Stimulated activated naive CD4-positive, alpha-beta T cell (primary cell): ENCODE measurements around the gene SLC37A3.

ENCODE experiments used
- DNase-seq, 6 experiments: peaks; one replicate each; lab custom pipeline; 2025; lab: John Stamatoyannopoulos, UW

Gene SLC37A3

GRCh38 chr7:140400381-140400780 is 2.1 kb upstream of the SLC37A3 start:
- no peak for DNase-seq

DNA sequence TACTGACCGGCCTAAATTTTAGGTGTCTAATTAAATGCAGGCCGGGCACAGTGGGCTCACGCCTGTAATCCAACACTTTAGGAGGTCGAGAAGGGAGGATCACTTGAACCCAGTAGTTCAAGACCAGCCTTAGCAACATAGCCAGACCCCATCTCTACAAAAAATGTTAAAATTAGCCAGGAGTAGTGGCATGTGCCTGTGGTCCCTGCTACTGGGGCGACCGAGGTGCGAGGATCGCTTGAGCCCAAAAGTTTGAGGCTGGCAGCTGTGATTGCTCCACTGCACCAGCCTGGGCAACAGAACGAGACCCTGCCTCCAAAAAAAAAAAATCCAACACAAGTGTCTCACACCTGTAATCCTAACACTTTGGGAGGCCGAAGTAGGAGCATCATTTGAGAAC is 491 bp upstream of the SLC37A3 start:
- DNase-seq = no peak

DNA sequence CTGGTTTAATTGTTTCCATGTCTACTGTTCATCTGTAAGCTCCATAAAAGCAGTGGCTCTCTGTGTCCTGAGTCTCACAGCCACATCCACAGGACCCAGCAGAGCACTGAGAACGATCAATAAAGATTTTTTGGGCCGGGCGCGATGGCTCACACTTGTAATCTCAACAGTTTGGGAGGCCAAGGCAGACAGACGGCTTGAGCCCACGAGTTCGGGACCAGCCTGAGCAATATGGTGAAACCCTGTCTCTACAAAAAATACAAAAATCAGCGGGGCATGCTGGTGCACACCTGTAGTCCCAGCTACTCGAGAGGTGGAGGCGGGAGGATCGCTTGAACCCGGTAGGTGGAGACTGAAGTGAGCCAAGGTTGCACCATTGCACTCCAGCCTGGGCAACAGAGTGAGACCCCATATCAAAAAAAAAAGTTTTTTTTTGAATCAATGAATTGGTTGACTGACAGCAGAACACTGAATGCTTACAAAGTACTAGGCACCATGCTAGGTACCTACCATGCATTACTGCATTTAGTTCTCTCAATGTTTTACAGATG is 4.5 kb downstream of the SLC37A3 start:
- no peak for DNase-seq

GRCh38 chr7:140391634-140392033 is 6.7 kb downstream of the SLC37A3 start:
- no peak for DNase-seq

DNA sequence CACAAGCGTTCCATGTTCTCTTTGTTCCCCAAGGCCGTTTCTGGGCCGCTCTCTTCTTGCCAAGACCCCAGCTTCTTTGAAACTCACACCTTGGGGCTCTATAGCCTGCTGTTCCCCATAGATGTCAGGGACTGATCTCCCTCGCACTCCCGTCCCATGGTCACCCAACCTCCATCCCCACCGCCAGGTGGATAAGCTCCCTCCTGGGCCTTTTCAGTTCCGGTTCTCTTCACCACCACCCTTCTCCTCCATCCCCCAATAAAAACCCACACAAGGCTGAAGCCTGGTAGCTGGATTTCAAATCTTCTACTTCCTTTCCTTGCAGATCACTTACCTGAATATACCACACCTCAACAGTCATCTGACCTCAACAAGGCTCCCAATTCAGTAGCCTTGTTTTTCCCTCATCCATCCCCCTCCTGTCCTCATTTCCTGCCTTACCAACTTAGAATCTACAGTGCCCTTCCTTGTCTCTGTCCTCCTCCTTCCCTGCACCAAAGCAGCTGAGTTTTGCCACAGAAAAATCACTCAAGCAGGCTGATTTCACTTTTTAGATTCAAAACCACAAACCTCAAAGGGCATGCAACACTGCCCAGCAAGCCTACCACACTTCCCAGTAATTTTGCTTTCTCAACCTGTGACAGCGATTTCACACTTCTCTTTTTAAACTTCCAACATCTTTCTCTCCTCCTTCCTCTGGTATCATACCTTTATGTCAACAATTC is 7.7 kb downstream of the SLC37A3 start:
- DNase-seq = no peak

- DNase-seq = no peak
Measured at GRCh38 chr7:140390034-140390433, 8.3 kb downstream of the SLC37A3 start.

- no peak for DNase-seq
Measured at GRCh38 chr7:140389445-140389844, 8.9 kb downstream of the SLC37A3 start.

DNA sequence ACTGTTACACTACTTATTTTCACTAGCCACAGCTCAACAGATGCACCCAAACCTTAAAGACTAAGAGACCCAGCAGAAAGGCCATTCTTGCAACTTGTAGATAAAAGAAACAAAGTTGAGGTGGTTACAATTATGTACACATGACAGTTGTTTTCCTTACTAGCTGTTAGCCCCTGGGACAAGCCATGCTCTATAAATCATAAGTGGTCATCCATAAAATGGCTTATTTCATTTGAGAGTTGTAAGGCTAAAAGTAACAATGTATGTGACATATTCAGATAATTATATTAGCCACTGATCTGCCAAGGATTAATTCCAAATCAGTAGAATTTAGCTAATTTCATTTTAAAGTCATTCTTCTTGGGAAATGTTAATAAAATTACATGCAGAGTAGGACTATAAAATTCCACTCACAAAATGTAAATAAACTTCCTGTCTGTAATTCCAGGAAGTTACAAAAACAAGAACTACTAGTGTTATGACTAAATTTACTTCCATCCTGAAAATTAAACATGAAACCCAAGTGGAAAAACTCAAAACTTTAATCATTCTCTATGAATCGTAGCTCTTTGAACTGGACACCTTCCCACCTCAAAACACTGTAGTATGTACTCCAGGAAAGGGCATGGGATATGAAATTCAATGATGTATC is 13.3 kb downstream of the SLC37A3 start:
- no peak for DNase-seq

GRCh38 chr7:140383954-140384713 is 14.2 kb downstream of the SLC37A3 start:
- DNase-seq = no peak

- peak in 4 of 6 experiments; percentile 9 to 64 (median 60) for DNase-seq
Measured at GRCh38 chr7:140375892-140376730, 22.2 kb downstream of the SLC37A3 start.

DNA sequence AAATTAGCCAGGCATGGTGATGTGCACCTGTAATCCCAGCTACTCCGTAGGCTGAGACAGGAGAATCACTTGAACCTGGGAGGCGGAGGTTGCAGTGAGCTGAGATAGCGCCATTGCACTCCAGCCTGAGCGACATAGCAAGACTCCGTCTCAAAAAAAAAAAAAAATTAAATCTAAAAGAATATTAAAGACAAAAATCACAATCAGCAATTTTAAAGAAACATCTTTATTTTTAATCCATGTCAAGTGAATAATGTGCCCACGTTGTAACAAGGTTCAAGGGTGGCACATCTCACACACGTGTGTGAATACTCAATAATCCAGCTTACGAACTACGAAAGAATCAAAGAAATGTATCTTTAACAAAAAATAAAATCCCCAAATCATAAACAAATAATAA is 23.0 kb downstream of the SLC37A3 start:
- DNase-seq = no peak

- no peak for DNase-seq
Measured at GRCh38 chr7:140369294-140369693, 29.0 kb downstream of the SLC37A3 start.

- DNase-seq = no peak
Measured at GRCh38 chr7:140367528-140367927, 30.8 kb downstream of the SLC37A3 start.

DNA sequence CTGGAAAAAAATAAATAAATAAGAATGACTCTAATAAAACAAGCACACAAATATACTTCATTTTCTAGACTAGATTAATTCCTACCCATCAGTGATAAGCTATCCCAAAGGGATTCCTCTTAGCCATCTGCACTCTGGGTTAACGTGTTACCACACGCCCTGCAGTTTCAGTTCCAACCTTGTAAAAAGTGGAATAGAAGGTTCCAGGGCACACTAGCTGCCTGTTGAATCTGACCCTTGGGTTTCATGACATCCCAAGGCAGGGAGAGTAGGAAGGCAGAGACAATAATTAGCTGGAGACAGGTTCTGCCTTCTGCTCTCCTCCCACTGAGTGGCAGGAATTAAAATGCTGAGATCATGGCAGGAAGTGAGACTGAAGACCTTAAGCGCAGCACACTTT is 33.5 kb downstream of the SLC37A3 start:
- no peak for DNase-seq

DNA sequence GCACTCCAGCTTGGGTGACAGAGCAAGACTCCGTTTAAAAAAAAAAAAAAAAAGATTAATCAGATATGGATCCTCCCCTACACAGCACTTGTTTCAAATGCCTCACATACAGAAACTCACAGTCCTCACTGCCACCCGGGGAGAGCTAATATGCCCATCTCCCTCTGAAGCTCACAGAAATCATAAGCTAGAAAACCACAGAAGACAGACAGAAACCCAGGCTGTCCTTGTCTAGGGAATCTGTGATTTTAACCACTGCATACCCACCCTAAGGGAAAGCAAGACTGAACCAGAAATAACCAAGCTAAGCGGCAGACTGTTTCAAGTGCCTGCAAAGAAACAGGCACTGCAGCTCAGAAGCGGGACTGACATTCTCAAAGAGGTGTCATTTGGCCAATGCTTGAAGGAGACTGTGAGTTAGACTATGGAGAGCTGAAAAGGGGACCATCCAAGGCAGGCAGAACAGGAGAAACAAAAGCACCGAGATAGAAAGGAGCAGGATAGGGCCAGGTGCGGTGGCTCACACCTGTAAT is 37.6 kb downstream of the SLC37A3 start:
- no peak for DNase-seq

- no peak for DNase-seq
Measured at GRCh38 chr7:140358412-140359051, 39.8 kb downstream of the SLC37A3 start.

DNA sequence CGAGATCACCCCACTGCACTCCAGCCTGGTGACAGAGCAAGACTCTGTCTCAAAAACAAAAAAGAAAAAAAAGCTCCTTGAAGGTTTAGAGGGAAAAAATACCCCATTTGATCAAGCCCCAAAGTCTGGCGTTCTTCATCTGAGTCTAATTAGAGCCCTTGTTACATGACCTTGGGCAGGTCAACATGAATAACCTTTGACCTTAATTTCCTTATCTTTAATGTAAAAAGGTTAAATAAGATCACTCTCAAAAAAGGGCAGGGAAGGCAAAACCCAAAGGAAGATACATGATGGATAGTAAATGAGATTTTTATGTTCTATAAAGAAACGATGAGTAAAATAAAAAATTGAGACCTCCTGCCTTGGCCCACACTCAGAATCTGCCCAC is 40.3 kb downstream of the SLC37A3 start:
- no peak for DNase-seq

DNA sequence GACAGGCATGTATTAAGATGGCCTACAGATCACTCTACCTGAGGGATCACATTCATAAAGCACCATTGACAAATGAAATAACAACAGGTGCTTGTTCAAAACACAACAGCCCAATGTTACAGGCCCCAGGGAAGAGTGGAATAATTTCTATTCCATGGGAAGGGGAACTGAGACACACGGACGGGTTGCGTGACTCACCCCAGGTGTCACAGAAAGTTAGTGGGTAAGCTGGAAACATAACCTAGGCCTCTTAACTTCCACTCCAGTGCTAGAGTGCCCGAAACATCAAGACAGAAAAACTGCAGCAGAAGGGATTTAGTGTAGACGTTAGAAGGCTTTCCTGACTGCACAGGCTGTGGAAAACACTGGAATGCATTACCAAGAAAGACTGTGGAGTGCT is 48.3 kb downstream of the SLC37A3 start:
- DNase-seq = no peak

- no peak for DNase-seq
Measured at GRCh38 chr7:140349144-140349771, 49.1 kb downstream of the SLC37A3 start.

- no peak for DNase-seq
Measured at GRCh38 chr7:140348161-140348849, 50.0 kb downstream of the SLC37A3 start.
